A673 (cell line): Measurements from ENCODE around the gene CNPPD1. TPM values are rescaled to one million over a fixed set of nuclear protein-coding genes. Genes with fewer than 3 reads are reported as not detected.
A peak's percentile ranks its signal among the peaks of the same experiment; 100 is the strongest.

Experiments used
- BruUV-seq: library from RNA; stranded (reverse); fragments of 400-500 nt; replicated peaks from 2 replicates; lab custom pipeline; 2021; lab: Mats Ljungman, UMichigan
- CTCF ChIA-PET: fragments of 300-600 bp; sonication (Branson Sonifier 250); formaldehyde crosslinking; loops from one replicate; lab custom pipeline; 2022; ENCODE audit warnings: antibody characterized with exemption; lab: Charles Lee
- POLR2A ChIA-PET: fragments of 300-600 bp; sonication (Branson Sonifier 250); formaldehyde crosslinking; loops from one replicate; lab custom pipeline; 2022; ENCODE audit warnings: antibody characterized with exemption; ENCODE audit not compliant: low non-redundant PET; lab: Charles Lee
- DNase-seq: peaks from one replicate; pipeline ENCODE4 v3.0.0-alpha.2; 2015; ENCODE audit warnings: low spot score
- H3K27ac ChIP-seq: fragments of 200-600 bp; sonication (generic); 2 replicates; pipeline ENCODE4 v1.5.1; 2016; ENCODE audit warnings: mixed run types, low read depth, mild to moderate bottlenecking, mixed read lengths, antibody characterized with exemption, low read length; ENCODE audit not compliant: poor library complexity, severe bottlenecking
- H3K27me3 ChIP-seq: fragments of 200-600 bp; sonication (generic); replicated peaks from 2 replicates; pipeline ENCODE4 v1.6.1; 2017; ENCODE audit warnings: mixed run types, low read depth, mild to moderate bottlenecking, mixed read lengths, antibody characterized with exemption, low read length; ENCODE audit not compliant: insufficient read depth, poor library complexity
- H3K36me3 ChIP-seq: fragments of 200-600 bp; sonication (generic); 2 replicates; pipeline ENCODE4 v1.6.1; 2016; ENCODE audit warnings: mixed run types, mild to moderate bottlenecking, mixed read lengths, antibody characterized with exemption, low read length; ENCODE audit not compliant: insufficient read depth, poor library complexity, severe bottlenecking
- H3K4me1 ChIP-seq: fragments of 200-600 bp; sonication (generic); 2 replicates; pipeline ENCODE4 v1.6.1; 2017; ENCODE audit warnings: mixed run types, mild to moderate bottlenecking, mixed read lengths, antibody characterized with exemption, low read length; ENCODE audit not compliant: insufficient read depth, poor library complexity, severe bottlenecking
- H3K4me3 ChIP-seq: fragments of 200-600 bp; sonication (generic); 2 replicates; pipeline ENCODE4 v1.5.1; 2016; ENCODE audit warnings: low read depth, mixed run types, mild to moderate bottlenecking, mixed read lengths, low read length; ENCODE audit not compliant: poor library complexity, severe bottlenecking
- H3K9me3 ChIP-seq: fragments of 200-600 bp; sonication (generic); 2 replicates; pipeline ENCODE4 v1.6.1; 2016; ENCODE audit warnings: mixed run types, low read depth, mild to moderate bottlenecking, mixed read lengths, antibody characterized with exemption, low read length; ENCODE audit not compliant: poor library complexity, severe bottlenecking
- EZH2 ChIP-seq: fragments of 200-600 bp; sonication (generic); IDR thresholded peaks from 2 replicates; pipeline ENCODE4 v1.6.1; 2017; ENCODE audit warnings: borderline replicate concordance, low read depth, mild to moderate bottlenecking, mixed read lengths, antibody characterized with exemption, low read length; ENCODE audit not compliant: poor library complexity, severe bottlenecking
- intact Hi-C: fragments of 100-400 bp; cut with micrococcal nuclease; formaldehyde crosslinking; loops from one replicate; pipeline ENCODE4 v1.10.0; 2022; ENCODE audit not compliant: unreplicated experiment
- total RNA-seq: library from RNA; stranded (reverse); gene quantifications from 2 replicates; pipeline ENCODE4 v1.2.3, GENCODE V29; 2021
- TF ChIP-seq, protein P1 (sequence below): fragments of 300-800, 200-600 bp; sonication (generic); conservative IDR thresholded peaks from 2 replicates; pipeline ENCODE4 v1.5.1; 2017; ENCODE audit warnings: low read depth, mild to moderate bottlenecking, antibody characterized with exemption, low read length, moderate library complexity, mixed read lengths

CNPPD1 gene
- total RNA-seq, 1 experiment from 2014 or later, result 38.0 TPM

DNA sequence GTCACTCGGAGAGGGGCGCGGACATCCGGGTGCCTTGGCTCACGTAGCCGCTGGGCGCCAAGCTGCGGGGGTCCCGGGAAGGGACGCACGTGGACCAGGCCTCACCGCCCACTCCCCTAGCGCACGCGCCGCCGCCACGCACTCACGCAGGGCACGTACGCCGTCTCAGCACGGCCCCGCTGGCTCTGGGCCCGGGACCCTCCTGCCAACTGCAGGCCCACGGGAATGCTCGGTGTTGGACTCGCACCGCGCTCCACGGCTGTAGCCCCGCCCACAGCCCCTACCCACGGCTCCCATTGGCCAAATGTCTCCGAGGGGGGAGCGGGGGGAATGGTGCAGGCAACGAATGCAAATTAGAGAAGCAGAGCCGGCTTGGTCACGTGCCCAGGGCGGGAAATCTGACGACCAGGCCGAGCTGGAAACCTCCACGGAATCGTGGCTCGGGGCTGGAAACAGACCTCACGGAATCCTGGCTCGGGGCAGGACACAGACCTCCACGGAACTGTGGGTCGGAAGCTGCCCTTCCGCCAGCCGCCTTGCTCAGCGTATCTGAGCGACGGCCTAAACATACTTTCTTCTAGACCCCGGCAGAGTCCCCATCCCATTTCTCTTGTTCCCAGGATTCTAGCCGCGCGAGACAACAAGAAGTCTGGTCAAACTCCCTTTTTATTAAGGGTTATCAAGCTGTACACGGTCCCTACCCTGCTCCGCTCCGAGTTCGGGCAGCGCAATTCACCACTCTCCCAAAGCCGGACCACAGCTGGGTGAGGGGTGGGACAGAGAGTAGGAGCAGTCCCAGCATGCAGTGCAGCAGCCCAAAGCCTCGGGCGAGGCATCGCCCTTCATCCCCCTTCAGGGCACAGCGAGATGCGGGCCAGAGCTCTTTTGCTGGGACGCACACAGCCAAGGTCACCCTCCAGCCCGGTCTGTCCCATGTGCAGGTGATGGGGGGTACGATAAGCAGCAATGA lies 42.3 kb upstream of the CNPPD1 start, which contains the start of gene ABCB6:
TSS of gene ABCB6 (minus strand) at position 227 of the 970 bp plus-strand sequence. CDS start 285 bp downstream, outside the sequence.
- BruUV-seq, result TSS peak; percentile 57
- intact Hi-C loops, result loop anchor here (5.0 kb wide), 1 partner anchor 42 kb away; the partner anchor contains the start of genes CNPPD1 and RETREG2

DNA sequence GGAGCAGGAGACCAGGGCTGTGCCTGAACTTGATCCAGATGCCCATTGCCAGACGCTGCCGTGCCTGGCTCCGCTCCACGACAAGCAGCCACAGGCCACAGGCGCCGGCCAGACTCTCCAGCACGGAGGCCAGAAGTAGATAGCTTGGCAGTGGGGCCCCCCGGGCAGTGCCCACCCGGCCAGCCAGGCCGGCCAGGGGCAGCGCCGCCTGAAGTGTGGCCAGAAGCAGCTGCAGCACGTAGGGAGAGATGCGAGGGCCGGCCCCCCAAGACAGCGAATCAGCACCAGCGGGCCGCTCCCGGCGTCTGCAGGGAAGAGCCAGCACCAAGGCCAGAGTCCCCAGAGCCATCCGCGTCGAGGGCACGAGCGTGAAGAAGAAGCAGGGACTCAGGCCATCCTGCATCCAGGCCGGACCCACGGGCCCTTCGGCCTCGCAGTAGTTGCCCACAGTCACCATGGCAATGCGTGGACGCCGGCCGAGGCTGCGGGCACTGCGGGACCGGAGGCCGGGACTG lies 41.5 kb upstream of the CNPPD1 start:
- CTCF ChIA-PET, result interaction anchor here (0.6 to 1.0 kb wide), 3 partner anchors 30 to 77 kb away, joined by 4 to 9 read pairs (median 4); no protein-coding TSS in a partner anchor
- Histone ChIP-seq H3K4me3 (peak overlapping the region; percentile 66), H3K27me3 (no peaks in the 10 kb centered on the region), H3K9me3 (no peaks in the 10 kb centered on the region), H3K36me3 (peaks cover 66% of the 10 kb centered on the region), H3K4me1 (peaks cover 23% of the 10 kb centered on the region), H3K27ac (peak overlapping the region; percentile 91)
- intact Hi-C loops, result loop anchor here (5.0 kb wide), 1 partner anchor 41 kb away; the partner anchor contains the start of genes CNPPD1 and RETREG2
- no TSS peak for BruUV-seq
- TF ChIP-seq, protein P1, sequence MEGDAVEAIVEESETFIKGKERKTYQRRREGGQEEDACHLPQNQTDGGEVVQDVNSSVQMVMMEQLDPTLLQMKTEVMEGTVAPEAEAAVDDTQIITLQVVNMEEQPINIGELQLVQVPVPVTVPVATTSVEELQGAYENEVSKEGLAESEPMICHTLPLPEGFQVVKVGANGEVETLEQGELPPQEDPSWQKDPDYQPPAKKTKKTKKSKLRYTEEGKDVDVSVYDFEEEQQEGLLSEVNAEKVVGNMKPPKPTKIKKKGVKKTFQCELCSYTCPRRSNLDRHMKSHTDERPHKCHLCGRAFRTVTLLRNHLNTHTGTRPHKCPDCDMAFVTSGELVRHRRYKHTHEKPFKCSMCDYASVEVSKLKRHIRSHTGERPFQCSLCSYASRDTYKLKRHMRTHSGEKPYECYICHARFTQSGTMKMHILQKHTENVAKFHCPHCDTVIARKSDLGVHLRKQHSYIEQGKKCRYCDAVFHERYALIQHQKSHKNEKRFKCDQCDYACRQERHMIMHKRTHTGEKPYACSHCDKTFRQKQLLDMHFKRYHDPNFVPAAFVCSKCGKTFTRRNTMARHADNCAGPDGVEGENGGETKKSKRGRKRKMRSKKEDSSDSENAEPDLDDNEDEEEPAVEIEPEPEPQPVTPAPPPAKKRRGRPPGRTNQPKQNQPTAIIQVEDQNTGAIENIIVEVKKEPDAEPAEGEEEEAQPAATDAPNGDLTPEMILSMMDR, result no peak
- no peak for TF ChIP-seq EZH2
- POLR2A ChIA-PET, result no interaction called here
- no peak for DNase-seq

More for the DNA sequence above, 42.3 kb upstream of the CNPPD1 start, which contains the start of gene ABCB6:
- peaks cover 66% of the 10 kb centered on the region for H3K36me3 ChIP-seq
- no peak for TF ChIP-seq EZH2
- no peaks in the 10 kb centered on the region for H3K27me3 ChIP-seq
- H3K4me3 ChIP-seq, result peak within 1 kb of the TSS; percentile 66
- ChIA-PET CTCF (interaction anchor here (0.6 kb wide), 1 partner anchor 29 kb away, joined by 4 read pairs; no protein-coding TSS in a partner anchor), POLR2A (no interaction called here)
- DNase-seq, result peak; percentile 99
- peak within 1 kb of the TSS; percentile 91 for H3K27ac ChIP-seq
- H3K9me3 ChIP-seq, result no peaks in the 10 kb centered on the region
- peaks cover 23% of the 10 kb centered on the region for H3K4me1 ChIP-seq

DNA sequence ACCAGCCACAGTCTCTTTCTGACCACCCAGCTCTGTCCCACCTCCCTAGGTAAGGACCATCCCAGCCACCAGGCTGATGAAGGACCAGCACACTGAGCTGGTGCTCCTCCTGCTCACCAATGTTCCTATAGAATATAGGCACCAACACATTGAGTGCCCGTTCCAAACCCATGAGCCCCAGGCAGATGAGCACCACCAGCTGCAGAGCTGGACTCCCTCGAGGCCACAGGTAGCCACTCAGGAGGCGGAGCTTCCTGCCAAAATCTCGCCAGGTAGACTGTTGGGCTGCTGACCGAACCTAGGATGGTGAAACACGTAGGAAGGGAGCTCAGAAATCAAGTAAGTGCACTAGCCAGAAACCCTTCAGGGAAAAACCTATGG lies 39.8 kb upstream of the CNPPD1 start:
- intact Hi-C loops, result loop anchor here (5.0 kb wide), 1 partner anchor 39 kb away; the partner anchor contains the start of genes CNPPD1 and RETREG2
- no peak for TF ChIP-seq EZH2
- TF ChIP-seq, protein P1, result no peak
- no TSS peak for BruUV-seq
- H3K4me3 ChIP-seq, result peak overlapping the region; percentile 66
- H3K27ac ChIP-seq, result peak overlapping the region; percentile 91
- POLR2A ChIA-PET, result interaction anchor here (0.8 kb wide), 1 partner anchor 16 kb away, joined by 5 read pairs; no protein-coding TSS in a partner anchor
- H3K9me3 ChIP-seq, result no peaks in the 10 kb centered on the region
- no peak for DNase-seq
- peaks cover 23% of the 10 kb centered on the region for H3K4me1 ChIP-seq
- peaks cover 64% of the 10 kb centered on the region for H3K36me3 ChIP-seq
- H3K27me3 ChIP-seq, result no peaks in the 10 kb centered on the region
- CTCF ChIA-PET, result no interaction called here
